Neural progenitor cell (in vitro differentiated cells): ENCODE measurements around the gene RYR3. TPM values are rescaled to one million over a fixed set of nuclear protein-coding genes. Genes with fewer than 3 reads are reported as not detected.
"Not testable (repeated sequence)": the region's sequence is repeated elsewhere in the genome, so short reads cannot be mapped to it uniquely, and the experiment has no call there.

Experiments used
- DNase-seq: peaks from one replicate; pipeline ENCODE4 v3.0.0-alpha.2; 2016; ENCODE audit warnings: low spot score
- H2AFZ ChIP-seq: fragments of 200-600 bp; sonication (generic); replicated peaks from 2 replicates; pipeline ENCODE4 v1.6.1; 2016; ENCODE audit warnings: antibody characterized with exemption
- H3F3A ChIP-seq: fragments of 200-600 bp; sonication (generic); 2 replicates; pipeline ENCODE4 v1.6.1; 2016; ENCODE audit warnings: antibody characterized with exemption, low read depth
- H3K27ac ChIP-seq: fragments of 200-600 bp; sonication (generic); 2 replicates; pipeline ENCODE4 v1.5.1; 2016; ENCODE audit warnings: mild to moderate bottlenecking
- H3K27me3 ChIP-seq: fragments of 200-600 bp; sonication (generic); 2 replicates; pipeline ENCODE4 v1.6.1; 2016; ENCODE audit warnings: mild to moderate bottlenecking, moderate library complexity
- H3K36me3 ChIP-seq: fragments of 200-600 bp; sonication (generic); 2 replicates; pipeline ENCODE4 v1.5.1; 2016
- H3K4me1 ChIP-seq: fragments of 200-600 bp; sonication (generic); 2 replicates; pipeline ENCODE4 v1.6.1; 2016; ENCODE audit warnings: mixed run types
- H3K4me2 ChIP-seq: fragments of 200-600 bp; sonication (generic); 2 replicates; pipeline ENCODE4 v1.6.1; 2016
- H3K4me3 ChIP-seq: fragments of 200-600 bp; sonication (generic); 2 replicates; pipeline ENCODE4 v1.5.1; 2016
- H3K79me2 ChIP-seq: fragments of 200-600 bp; sonication (generic); 2 replicates; pipeline ENCODE4 v1.6.1; 2016; ENCODE audit warnings: low read depth
- H3K9ac ChIP-seq: fragments of 200-600 bp; sonication (generic); 2 replicates; pipeline ENCODE4 v1.6.1; 2016
- H3K9me3 ChIP-seq: fragments of 200-600 bp; sonication (generic); 2 replicates; pipeline ENCODE4 v1.5.1; 2016; ENCODE audit warnings: low read depth
- H4K20me1 ChIP-seq: fragments of 200-600 bp; sonication (generic); 2 replicates; pipeline ENCODE4 v1.6.1; 2016; ENCODE audit warnings: low read depth
- H3K27ac Mint-ChIP-seq: 3 replicates; pipeline ENCODE4 v1.8.0; 2021; ENCODE audit warnings: mixed read lengths
- H3K27me3 Mint-ChIP-seq: 2 replicates; pipeline ENCODE4 v1.8.0; 2022; ENCODE audit warnings: low read depth, mild to moderate bottlenecking, inconsistent platforms, moderate library complexity, mixed read lengths; ENCODE audit not compliant: insufficient read depth
- H3K36me3 Mint-ChIP-seq: 3 replicates; pipeline ENCODE4 v1.8.0; 2021; ENCODE audit warnings: mixed read lengths
- H3K4me1 Mint-ChIP-seq: 3 replicates; pipeline ENCODE4 v1.8.0; 2021; ENCODE audit warnings: mixed read lengths
- H3K4me3 Mint-ChIP-seq: 3 replicates; pipeline ENCODE4 v1.8.0; 2021; ENCODE audit warnings: mild to moderate bottlenecking, moderate library complexity, mixed read lengths
- H3K9me3 Mint-ChIP-seq: 3 replicates; pipeline ENCODE4 v1.8.0; 2020; ENCODE audit warnings: mixed read lengths
- CTCF ChIP-seq: fragments of 200-600 bp; sonication (generic); IDR thresholded peaks from 2 replicates; pipeline ENCODE4 v1.5.1; 2017; ENCODE audit warnings: antibody characterized with exemption, mild to moderate bottlenecking
- EZH2 ChIP-seq: fragments of 200-600 bp; sonication (generic); IDR thresholded peaks from 2 replicates; pipeline ENCODE4 v1.6.1; 2017; ENCODE audit warnings: antibody characterized with exemption, mild to moderate bottlenecking, moderate library complexity
- EZH2phosphoT487 ChIP-seq: fragments of 200-600 bp; sonication (generic); IDR thresholded peaks from 2 replicates; pipeline ENCODE4 v1.6.1; 2017; ENCODE audit warnings: antibody characterized with exemption
- total RNA-seq: library from RNA; depleted of rRNA; stranded (reverse); fragments of >200 nt; gene quantifications from 2 replicates; pipeline ENCODE4 v1.2.3, GENCODE V29; 2015; ENCODE audit warnings: low replicate concordance

RYR3 gene
- total RNA-seq, 1 donor from 2014 or later = 2.1 TPM

GRCh38 chr15:33810806-33811205 lies 500.0 kb downstream of the RYR3 start:
- DNase-seq = no peak
- peaks cover 2% of the 10 kb centered on the region for H3K36me3 Mint-ChIP-seq
- H4K20me1 ChIP-seq = no peaks in the 10 kb centered on the region
- H3K9me3 Mint-ChIP-seq = no peaks in the 10 kb centered on the region
- no peak overlapping the region for H3K4me3 Mint-ChIP-seq
- TF ChIP-seq EZH2phosphoT487 = no peak
- no peak for TF ChIP-seq CTCF
- no peak for TF ChIP-seq EZH2
- no peaks in the 10 kb centered on the region for H3K27me3 Mint-ChIP-seq
- H3K9ac ChIP-seq = no peak overlapping the region
- no peaks in the 10 kb centered on the region for H3K4me1 Mint-ChIP-seq
- H3K4me2 ChIP-seq = no peak overlapping the region
- H3K27me3 ChIP-seq = no peaks in the 10 kb centered on the region
- H3F3A ChIP-seq = no peaks in the 10 kb centered on the region
- H3K4me1 ChIP-seq = no peaks in the 10 kb centered on the region
- no peak overlapping the region for H2AFZ ChIP-seq
- H3K27ac Mint-ChIP-seq = no peak overlapping the region
- H3K79me2 ChIP-seq = no peaks in the 10 kb centered on the region
- H3K4me3 ChIP-seq = no peak overlapping the region
- no peaks in the 10 kb centered on the region for H3K36me3 ChIP-seq
- no peak overlapping the region for H3K27ac ChIP-seq
- no peaks in the 10 kb centered on the region for H3K9me3 ChIP-seq

GRCh38 chr15:33813891-33814290 lies 503.1 kb downstream of the RYR3 start:
- peaks cover 2% of the 10 kb centered on the region for H3K27me3 Mint-ChIP-seq
- no peak for DNase-seq
- H3K4me1 Mint-ChIP-seq = no peaks in the 10 kb centered on the region
- Histone ChIP-seq H3K9ac (no peak overlapping the region), H3K9me3 (no peaks in the 10 kb centered on the region), H3F3A (no peaks in the 10 kb centered on the region), H3K27ac (no peak overlapping the region), H2AFZ (no peak overlapping the region), H3K4me2 (no peak overlapping the region), H3K79me2 (no peaks in the 10 kb centered on the region), H3K36me3 (no peaks in the 10 kb centered on the region), H3K27me3 (no peaks in the 10 kb centered on the region), H3K4me1 (no peaks in the 10 kb centered on the region), H3K4me3 (no peak overlapping the region), H4K20me1 (no peaks in the 10 kb centered on the region)
- TF ChIP-seq EZH2 = no peak
- TF ChIP-seq CTCF = no peak
- TF ChIP-seq EZH2phosphoT487 = no peak
- H3K27ac Mint-ChIP-seq = no peak overlapping the region
- no peak overlapping the region for H3K4me3 Mint-ChIP-seq
- peaks cover 2% of the 10 kb centered on the region for H3K36me3 Mint-ChIP-seq
- no peaks in the 10 kb centered on the region for H3K9me3 Mint-ChIP-seq

GRCh38 chr15:33819499-33819898 lies 508.7 kb downstream of the RYR3 start:
- not testable (repeated sequence) for DNase-seq, H3K27ac Mint-ChIP-seq, H3K4me1 Mint-ChIP-seq, H3K9me3 Mint-ChIP-seq, H3K27ac ChIP-seq, H3K4me1 ChIP-seq, H3K27me3 ChIP-seq, H3K36me3 ChIP-seq, H3K4me2 ChIP-seq, H3K4me3 ChIP-seq, H3F3A ChIP-seq, H3K4me3 Mint-ChIP-seq, H3K36me3 Mint-ChIP-seq, H3K79me2 ChIP-seq, H2AFZ ChIP-seq, H3K27me3 Mint-ChIP-seq, H4K20me1 ChIP-seq, H3K9ac ChIP-seq, H3K9me3 ChIP-seq

GRCh38 chr15:33822479-33822878 lies 511.7 kb downstream of the RYR3 start:
- H3K4me3 ChIP-seq = no peak overlapping the region
- H3K27ac Mint-ChIP-seq = no peak overlapping the region
- no peak overlapping the region for H2AFZ ChIP-seq
- no peaks in the 10 kb centered on the region for H3K27me3 ChIP-seq
- H3K4me2 ChIP-seq = no peak overlapping the region
- no peaks in the 10 kb centered on the region for H3K36me3 Mint-ChIP-seq
- H3K4me3 Mint-ChIP-seq = no peak overlapping the region
- H3K27me3 Mint-ChIP-seq = peaks cover 3% of the 10 kb centered on the region
- DNase-seq = no peak
- H3K9me3 ChIP-seq = no peaks in the 10 kb centered on the region
- peaks cover 5% of the 10 kb centered on the region for H3K4me1 Mint-ChIP-seq
- no peaks in the 10 kb centered on the region for H3K79me2 ChIP-seq
- H4K20me1 ChIP-seq = no peaks in the 10 kb centered on the region
- H3K36me3 ChIP-seq = no peaks in the 10 kb centered on the region
- H3K9ac ChIP-seq = no peak overlapping the region
- H3K4me1 ChIP-seq = no peaks in the 10 kb centered on the region
- H3K9me3 Mint-ChIP-seq = no peaks in the 10 kb centered on the region
- no peak for TF ChIP-seq EZH2phosphoT487
- no peak for TF ChIP-seq EZH2
- TF ChIP-seq CTCF = no peak
- no peaks in the 10 kb centered on the region for H3F3A ChIP-seq
- H3K27ac ChIP-seq = no peak overlapping the region
